ENCODE measurements around the gene SCAMP3.
"Not testable (repeated sequence)": the region's sequence is repeated elsewhere in the genome, so short reads cannot be mapped to it uniquely, and the experiment has no call there.

The SCAMP3 gene

DNA sequence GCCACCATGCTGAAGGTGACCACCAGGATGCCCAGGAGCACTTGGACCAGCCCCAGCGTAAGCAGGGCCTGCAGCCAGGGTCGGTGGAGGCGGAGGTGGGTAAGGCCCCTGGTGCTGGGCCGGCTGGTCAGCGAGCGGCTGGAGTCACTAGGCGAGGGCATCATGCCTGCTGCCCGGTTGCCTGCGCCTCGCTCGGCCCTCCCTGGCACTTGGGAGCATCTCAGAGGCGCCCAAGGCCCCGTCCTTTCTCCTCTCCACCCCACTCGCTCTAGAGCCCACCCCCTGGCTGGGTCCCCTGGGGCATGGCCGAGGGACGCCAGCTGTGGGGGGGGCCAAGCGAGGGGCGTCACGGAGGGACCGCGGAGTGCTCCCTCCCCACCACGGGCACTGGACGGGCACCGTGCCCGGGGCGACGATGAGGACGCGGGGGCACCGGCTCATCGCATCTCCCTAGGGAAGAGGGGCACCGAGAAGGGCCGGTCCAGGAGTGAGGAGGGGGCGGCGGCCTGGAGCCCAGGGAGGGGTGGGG, 7.4 kb downstream of the SCAMP3 start:
- DNase-seq (ENCODE audit: low spot score): no peak

DNA sequence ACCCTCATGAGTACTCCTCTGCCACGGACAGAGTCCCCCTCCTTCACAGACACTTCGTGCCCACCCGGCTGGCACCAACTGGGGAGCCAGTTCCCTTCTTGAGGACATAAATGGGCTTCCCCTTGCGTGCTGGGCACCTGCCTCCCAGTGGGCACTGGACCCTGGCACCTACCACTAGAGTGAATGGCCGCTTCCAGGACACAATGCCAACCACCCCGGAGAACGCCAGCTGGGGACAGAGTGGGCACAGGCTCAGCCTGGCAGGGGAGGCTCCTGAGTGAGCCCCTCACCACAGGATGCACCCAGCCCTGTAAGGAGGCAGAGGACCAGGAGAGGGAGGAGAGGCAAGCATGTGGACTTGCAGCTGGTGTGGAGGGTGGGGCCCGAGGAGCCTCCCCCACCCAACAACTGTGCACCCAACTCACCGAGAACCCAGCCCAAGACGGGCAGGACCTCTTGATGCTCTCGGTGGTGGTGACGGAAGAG, 7.9 kb downstream of the SCAMP3 start:
- DNase-seq (ENCODE audit: low spot score): no peak

DNA sequence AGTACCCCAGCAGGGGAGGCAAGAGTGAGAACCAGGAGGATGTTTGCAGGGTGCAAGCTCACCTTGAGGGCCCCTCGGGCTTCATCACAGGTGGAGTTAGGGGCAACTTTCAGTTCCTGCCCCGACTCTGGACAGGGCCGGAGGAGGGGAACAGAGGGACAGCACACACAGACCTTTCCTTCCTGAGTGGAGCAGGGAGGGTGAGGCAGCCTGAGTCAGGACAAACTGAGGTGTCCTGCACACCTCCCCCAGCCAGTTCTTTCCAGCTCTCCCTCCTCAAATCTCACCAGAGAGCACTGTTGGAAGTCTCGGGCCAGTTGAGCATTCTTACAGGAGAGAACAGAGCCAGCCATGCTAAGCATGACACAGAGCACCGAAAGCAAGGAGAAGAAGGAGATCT, 8.4 kb downstream of the SCAMP3 start:
- no peak for DNase-seq (ENCODE audit: low spot score)

DNA sequence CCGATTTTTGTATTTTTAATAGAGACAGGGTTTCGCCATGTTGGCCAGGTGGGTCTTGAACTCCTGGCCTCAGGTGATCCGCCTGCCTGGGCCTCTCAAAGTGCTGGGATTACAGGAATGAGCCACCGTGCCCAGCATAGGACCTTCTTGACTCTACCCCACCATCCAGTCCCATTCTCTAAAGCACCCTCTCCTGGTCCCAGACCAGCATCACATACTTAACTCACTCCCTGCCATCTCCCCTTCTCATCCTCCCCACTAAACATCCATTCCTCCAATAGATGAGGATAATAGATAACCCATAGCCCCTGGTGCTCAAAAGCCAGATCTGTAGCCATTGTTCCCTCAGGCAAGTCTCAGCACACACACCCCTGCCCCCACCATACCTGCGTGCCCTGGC, 9.0 kb downstream of the SCAMP3 start:
- no peak for DNase-seq (ENCODE audit: low spot score)

DNA sequence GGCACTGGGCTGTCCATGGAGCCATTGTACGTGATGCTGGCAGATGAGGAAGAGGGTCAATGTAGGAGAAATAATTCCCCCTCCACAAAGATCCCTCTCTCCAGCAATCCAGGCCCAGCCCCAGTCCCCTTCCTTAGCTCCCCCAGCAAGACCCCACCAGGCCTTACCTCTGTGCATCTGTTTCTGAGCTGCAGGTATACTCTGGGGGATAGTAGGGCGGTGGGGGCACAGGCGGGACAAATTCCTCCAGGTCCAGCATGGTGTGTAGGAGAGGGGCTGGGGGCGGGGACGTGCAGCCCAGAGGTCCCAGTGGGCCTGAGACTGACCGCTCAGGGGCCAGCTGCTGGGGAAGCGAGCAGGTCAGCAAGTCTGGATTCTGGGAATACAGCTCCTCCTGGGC, 10.6 kb downstream of the SCAMP3 start:
- no peak for DNase-seq (ENCODE audit: low spot score)

DNA sequence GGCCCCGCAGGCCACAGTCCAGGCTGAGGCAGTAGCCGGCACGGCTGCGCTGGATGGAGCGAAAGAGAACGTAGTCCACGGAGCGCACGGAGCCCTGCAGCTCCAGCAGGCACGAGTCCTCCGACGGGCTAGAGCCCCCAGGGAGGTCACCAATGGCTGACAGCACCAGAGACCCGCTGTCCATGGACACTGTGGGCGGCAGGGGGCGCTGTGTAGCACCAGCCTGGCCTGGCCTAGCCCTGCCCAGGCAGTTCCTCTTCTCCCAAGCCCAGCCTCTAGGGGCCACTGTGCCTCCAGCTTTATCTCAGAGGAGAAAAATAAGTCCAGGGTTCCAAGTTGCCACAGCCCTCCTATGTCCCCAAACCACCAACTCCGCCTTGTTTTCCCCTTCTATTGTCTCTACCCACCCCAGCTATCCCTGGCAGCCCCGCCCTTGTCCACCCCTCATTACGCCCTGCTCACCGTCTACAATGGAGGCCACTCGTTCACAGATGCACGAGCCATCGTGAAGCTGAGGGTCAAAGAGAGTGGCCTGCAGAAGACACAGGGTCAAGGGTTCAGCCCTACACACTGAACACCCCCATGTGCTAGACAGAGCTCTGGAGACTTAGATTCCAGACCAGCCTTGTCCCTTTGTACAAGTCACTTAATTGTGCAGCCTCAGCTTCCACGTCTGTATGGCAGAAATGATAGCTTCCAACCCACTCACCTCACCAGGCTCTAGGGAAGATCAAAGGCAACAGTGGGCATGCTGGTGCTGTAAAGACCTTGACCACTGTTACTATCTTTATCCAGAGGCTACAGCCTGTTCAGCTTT, 11.3 kb downstream of the SCAMP3 start:
- DNase-seq (ENCODE audit: low spot score): peak; percentile 92

DNA sequence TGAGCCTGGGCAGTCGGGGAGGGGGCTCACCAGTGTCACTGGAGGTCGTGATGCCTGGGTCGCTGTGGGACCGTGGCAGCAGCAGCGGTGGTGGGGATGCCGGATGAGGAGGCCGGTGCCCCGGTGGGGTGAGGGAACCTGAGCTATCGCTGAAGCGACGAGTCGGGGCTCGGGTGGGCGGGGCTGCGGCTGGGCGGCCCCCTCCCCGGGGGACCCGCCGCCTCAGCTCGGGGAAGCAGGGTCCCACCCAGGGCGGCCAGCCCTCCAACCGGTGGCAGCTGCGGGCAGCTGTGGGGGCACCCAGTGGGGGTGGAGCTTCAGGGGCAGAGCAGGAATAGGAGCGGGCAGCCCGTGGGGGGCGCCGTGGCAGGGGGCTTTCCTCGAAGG, 11.9 kb downstream of the SCAMP3 start:
- DNase-seq (ENCODE audit: low spot score): no peak

DNA sequence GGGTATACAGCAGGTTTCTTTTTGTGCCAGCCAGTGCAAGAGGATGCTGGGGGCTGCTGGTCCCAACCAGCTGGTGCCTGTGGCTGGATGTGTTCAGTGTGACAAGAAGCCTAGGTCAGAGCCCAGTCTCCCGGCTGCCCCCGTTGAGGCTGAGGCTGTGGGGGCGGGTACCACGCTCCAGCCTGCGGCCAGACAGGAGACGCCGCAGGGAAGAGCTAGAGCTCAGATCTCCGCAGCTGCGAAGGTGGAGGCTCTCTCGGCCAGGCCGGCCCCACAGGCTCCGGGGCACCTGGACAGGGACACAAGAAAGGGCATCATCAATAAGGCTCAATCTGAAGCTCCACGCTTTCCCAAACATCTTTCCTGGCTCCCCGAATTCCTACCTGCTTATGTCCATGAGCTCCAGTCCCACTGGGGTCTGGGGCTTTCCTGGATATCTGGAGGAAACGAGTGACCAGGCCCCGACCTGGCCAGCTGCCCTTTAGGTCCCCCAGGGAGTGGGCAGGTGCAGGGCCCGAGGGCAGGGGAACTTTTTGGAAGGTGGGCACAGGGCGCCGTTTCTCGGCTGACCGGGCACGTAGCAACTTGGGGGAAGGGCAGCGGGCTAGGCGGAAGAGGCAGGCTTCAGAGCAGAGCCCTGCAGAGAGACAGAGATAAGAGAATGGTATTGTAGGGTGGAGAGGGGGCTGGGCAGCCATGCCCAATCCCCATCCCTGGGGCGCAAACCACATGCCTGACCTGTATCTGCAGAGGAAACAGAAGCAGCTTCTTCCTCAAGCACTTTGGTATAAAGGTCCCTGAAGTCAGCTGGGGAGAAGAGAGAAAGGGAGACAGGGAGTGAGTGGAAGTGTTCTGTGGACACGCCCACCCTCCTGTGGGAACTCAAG, 14.2 kb downstream of the SCAMP3 start:
- DNase-seq (ENCODE audit: low spot score): no peak

DNA sequence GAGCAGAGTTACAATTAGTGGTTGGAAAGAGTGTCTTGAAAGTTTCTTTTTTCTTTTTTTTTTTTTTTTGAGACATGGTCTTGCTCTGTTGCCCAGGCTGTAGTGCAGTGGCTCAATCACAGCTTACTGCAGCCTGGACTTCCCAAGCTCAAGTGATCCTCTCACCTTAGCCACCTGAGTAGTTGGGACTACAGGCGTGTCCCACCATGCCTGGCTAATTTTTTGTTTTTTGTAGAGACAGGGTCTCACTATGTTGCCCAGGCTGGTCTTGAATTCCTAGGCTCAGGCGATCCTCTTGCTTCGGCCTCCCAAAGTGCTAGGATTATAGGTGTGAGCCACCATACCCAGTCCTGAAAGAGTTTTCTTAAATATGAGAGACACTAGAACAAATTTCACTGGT, 15.4 kb downstream of the SCAMP3 start:
- DNase-seq (ENCODE audit: low spot score): not testable (repeated sequence)

DNA sequence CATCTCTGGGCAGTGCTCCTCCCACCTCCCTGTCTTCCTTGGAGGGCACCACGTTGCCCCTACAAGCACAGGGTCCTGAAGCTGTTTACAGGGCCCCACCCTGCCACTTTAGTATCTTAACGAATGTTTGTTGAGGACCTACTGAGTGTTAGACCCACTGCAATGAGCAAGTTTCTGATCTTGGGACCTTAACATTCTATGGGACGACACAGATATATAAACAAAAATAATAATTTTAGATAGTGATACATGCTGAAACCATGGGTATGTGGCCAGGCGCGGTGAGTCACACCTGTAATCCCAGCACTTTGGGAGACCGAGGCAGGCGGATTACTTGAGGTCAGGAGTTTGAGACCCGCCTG, 17.0 kb downstream of the SCAMP3 start:
- no peak for DNase-seq (ENCODE audit: low spot score)

DNA sequence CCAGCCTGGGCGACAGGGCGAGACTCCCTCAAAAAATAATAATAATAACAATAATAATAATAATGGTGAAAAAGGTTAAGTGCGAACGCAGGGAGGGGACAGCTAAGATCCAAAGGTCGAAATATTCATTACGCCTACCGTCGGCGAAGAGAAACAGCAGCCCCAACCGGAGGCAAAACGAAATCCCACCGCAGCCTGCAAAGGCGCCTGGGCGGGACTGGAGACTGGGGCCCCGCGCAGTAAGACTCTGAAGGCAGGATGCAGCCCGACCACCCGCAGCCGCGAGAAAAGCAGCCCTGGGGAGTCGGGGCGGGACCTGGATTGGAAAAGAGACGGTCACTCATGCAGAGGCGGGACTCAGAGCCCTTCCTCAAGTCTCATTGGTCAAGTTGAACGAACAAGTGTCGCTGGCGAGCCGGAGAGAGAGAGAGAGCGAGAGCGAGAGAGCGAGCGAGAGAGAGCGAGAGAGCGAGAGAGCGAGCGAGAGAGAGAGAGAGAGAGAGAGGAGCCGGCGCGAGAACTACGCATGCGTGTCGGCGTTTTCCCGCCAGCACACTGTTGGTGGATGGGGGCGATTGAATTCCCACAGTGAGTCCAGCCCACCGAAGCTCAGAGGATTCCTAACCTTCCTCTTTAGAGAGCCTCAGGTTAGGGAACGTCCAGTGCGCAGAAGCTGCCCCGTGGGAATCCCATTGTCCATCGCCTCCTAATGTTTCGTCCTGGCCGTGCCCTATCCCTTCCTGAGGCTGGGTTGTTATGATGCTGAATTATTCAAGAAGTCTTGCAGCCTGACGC, 17.6 kb downstream of the SCAMP3 start:
- peak; percentile 99 for DNase-seq (ENCODE audit: low spot score)

DNA sequence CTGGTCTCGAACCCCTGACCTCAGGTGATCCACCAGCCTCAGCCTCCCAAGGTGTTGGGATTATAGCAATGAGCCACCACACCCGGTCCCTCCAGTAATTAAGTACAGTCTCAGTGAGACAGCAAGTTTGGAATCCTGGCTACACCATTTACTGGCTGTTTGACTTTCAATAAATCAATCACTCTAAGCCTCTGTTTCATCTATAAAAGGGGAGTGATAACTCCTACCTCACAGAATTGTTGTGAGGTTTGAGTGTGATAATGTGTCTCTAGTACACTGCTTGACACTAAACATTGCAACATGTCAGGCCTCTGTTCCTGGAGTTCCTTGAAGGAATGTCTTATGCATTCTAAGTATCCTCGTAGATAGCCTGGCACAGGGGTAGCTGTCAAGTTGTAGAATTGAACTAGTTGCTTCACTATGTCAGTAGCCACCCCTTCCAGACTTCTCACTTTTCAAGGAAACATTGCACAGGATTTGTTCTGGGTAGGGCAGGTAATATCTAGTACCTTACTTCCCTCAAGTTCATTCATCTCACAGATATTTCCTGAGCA, 19.3 kb downstream of the SCAMP3 start:
- DNase-seq (ENCODE audit: low spot score): no peak

DNA sequence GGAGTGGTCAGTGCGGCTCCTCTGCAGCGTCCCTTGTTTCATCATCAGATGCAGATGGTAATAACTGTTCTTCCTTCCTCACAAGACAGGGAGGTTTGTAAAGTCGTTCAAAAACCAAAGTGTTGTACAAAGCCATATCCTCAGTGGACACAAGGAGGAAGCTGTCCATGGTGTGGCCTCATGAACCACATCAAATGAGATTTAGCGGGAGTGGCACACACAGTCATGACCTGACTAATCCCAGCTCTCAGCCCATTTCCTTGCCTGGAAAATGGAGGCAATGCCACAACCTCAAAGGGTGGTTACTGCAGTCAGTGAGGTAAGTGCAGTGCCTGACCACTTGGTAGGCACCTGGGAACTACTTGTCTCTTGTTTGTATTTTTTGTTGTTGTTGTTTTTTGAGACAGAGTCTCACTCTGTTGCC, 20.3 kb downstream of the SCAMP3 start:
- no peak for DNase-seq (ENCODE audit: low spot score)

DNA sequence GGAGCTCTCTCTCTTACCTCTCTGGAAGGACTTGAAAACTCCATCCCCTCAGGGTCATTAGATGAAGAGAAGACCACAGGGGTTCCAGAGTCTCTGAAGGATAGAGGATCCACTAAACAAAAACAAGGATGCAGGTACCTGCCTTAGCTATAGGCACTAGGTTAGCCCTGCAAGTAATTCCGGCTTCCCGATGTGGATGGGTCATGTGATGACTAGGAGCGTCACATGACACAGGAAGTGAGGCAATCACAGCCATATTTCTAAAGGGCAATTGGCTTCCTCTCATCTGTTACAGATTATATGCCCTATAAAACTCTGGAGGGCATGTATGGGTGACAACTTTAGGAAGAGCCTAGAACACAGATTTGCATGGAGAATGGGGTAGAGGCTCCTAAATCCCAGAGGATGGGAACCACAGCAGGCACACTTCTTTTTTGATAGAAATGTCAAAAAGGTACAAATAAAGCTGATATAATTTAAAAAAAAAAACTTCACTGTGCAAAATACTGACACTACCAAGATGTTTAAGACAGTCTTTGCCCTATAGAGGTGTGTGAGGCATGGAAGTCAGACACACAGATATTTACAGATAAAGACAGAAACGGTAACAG, 21.0 kb downstream of the SCAMP3 start:
- no peak for DNase-seq (ENCODE audit: low spot score)

DNA sequence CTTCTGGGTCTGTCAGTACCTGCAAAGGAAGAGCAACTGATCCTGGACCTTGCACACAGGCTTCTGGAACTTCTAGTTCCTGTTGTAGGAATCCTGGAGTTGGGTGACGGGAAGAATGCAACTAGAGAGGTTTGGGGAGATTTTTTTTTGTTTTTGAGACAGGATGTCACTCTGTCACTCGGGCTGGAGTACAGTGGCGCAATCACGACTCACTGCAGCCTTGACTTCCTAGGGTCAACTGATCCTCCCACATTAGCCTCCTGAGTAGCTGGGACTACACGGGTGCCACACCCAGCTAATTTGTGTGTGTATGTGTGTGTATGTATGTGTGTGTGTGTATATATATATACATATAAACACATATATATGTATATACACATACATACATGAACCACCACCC, 25.7 kb downstream of the SCAMP3 start:
- no peak for DNase-seq (ENCODE audit: low spot score)

DNA sequence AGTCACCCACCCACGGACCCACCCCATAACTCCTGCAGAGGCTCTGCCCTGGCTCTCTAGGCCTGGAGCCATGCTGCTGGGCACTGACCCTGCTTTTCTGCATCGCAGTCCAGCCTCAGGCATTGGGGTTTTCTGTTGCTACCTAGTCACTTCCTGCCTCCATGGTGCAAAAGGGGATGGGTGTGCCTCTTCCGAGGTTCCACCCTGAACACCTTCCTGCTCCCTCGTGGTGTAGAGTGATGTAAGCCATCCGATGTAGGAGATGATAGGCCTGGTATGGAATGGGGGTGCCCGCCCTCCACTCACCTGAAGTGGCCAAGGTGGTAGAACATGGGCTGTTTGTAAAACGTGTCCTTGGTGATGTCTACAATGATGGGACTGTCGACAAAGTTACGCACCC, 26.8 kb downstream of the SCAMP3 start:
- not testable (repeated sequence) for DNase-seq (ENCODE audit: low spot score)

DNA sequence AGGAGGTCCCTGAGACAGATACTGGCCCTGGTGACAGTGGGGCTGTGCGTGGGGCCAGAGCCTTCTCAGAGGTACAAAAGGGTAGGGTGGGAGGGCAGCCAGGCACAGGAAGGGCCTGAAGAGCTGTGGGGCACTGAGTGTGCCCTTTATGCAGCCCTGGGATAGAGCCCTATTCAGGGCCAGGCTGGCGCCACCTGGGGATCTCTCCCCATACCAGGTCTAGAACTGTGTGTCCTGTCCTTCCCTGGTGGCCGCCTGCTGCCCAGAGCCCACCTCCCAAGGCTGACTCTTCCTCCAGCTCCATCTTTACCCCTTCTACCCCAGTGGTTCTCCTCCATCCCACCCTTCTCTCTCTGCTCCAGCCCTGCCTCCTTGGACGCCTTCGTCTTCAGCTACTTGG, 28.7 kb downstream of the SCAMP3 start:
- DNase-seq (ENCODE audit: low spot score): not testable (repeated sequence)

DNA sequence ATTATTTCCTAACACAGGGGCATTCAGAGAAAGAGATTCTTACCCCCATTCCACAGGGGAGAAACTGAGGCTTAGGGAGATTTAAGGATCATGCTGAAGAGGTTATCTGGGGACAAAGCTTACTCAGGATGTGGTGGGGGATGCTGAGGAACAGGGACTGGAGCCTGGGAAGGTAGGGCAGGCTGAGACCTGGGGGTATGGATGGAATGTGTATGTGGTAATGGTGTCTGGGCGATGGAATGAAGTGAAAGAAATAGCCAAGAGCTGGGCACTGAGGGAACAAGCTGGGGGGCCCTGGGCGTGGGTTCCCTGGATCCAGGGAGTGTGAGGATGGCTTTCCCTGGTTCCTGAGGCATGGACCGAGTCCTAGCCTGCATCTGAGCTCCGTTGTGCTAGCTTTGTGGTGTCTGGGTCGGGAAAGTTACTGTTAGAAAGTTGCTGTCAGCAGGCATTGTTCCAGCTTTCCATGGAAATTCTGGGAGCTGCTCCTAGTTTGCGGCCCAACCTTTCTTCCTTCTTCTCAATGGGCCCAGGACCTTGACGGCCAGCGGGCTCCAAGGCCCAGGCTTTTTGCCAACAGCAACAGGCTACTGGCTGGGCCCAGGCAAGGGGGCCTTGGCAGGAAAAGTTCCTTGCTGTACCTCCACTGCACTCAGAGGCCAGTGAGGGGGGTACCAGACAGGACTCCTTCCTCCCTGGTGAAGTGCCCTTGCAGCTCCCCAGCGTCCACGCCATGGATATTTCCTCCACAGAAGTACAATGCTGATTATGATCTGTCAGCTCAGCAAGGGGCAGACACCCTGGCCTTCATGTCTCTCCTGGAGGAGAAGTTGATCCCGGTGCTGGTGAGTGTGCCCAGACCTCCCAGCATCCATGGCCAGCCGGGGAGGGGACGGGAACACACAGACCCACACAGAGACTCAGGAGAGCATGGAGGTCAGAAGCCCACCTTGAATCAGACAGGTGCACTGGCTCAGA, 29.9 kb downstream of the SCAMP3 start:
- peak; percentile 85 for DNase-seq (ENCODE audit: low spot score)

DNA sequence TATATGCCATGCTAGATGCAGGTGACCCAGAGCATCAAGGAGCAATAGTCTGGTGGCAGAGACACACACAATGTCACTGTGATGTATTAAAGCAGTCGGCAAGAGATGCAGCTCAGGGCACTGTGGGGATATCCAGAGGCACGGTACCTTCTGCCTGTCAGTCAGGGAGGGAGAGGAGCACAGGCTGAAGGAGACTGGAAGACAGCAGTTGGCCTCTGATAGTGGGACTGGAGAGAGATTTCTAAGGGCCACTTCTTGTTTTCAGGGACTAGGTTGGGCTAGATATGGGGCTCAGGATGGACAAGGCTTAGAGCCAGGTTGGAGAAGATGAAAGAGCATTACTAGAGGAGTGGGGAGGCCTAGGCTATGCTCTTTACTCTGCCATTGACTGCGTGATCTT, 30.9 kb downstream of the SCAMP3 start:
- DNase-seq (ENCODE audit: low spot score): not testable (repeated sequence)

DNA sequence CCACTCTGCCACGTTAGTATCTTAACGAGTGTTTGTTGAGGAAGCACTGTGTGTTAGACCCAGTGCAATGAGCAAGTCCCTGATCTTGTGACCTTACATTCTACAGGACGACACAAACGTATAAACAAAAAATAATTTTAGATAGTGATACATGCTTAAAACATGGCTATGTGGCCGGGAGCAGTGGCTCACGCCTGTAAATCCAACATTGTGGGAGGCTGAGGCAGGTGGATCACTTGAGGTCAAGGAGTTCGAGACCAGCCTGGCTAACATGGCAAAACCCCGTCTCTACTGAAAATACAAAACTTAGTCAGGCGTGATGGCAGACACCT, 34.1 kb downstream of the SCAMP3 start:
- no peak for DNase-seq (ENCODE audit: low spot score)

Measured in left forelimb (tissue), 1 donor.